NCI-H1105 (cell line): ENCODE results near the gene ANKH.
"Not testable (repeated sequence)": the region's sequence is repeated elsewhere in the genome, so short reads cannot be mapped to it uniquely, and the experiment has no call there.

ENCODE experiments used
- DNase-seq: peaks from one replicate; lab custom pipeline; 2025; lab: John Stamatoyannopoulos, UW

ANKH gene

DNA sequence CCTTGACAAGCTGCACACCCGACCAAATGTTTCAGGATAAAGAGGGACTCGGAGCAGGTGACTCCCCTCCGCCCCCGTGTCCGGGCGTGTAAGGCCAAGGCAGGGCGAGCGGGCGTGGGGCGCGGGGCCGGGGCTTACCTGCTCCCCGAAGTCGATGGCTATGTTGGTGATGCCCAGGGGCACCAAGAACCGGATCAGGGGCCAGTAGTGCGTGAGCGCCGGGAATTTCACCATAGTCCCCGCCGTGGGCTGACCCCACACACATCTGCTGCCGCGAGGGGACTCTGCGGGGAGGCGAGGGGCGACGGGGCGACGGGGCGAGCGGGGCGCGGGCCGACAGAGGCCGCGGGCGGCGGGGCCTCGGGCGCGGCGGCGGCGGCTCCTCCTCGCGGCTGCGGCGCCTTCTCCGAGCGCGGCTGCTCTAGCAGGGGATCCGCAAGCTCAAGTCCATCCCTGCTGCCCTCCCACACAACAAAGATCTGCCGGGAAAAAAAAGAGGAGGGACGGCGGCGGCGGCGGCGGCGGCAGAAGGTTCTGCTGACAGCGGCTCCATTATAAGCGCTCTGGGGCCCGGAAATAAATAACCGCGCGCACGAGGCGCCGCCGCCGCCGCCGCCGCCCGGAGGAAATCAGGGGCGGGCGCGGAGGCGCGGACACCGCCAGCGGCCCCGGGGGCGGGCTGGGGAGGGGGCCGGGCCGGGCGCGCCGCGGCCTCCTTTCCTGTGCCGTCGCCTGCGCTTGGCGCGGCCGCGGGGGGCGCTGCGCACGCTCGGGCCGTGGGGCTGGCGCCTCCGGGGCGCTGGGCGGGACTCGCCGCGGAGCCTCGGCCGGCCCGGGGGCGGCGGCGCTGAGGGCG, at the start of gene ANKH:
TSS of gene ANKH (minus strand) at position 565 of the 856 bp plus-strand sequence. CDS start at position 234, 331 bp downstream.
- DNase-seq = peak; percentile 75

DNA sequence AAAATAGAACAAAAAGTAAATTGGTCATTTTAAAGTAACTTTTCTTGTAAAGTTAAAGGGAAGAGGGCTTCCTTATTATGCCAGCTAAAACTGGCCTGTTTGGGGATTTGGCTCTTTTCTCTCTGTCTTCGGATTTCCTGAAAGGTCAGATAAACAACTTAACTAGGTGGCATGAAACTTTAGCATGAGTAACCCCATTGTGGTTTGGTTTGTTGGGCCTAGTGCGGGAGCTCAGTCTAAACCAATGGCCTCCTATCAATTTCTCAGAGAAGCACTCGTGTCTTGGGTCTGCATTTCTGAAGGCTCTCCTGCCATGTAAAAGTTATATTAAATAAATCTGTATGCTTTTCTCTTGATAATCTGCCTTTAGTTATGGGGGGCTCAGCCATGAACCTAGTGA, 48.5 kb upstream of the ANKH start:
- DNase-seq = no peak

DNA sequence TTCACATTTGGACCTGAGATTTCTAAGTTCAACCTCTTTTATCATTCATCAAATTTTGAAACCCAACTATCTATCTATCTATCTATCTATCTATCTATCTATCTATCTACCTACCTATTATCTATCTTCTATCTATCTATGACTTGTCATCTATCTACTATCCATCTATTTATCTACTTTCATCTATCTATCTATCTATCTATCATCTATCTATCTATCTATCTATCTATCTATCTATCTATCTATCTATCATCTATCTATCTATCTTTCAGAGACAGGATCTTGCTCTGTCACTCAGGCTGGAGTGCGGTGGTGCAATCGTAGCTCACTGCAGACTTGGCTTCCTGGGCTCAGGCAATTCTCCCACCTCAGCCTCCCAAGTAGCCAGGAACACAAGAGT, 47.5 kb upstream of the ANKH start:
- not testable (repeated sequence) for DNase-seq

DNA sequence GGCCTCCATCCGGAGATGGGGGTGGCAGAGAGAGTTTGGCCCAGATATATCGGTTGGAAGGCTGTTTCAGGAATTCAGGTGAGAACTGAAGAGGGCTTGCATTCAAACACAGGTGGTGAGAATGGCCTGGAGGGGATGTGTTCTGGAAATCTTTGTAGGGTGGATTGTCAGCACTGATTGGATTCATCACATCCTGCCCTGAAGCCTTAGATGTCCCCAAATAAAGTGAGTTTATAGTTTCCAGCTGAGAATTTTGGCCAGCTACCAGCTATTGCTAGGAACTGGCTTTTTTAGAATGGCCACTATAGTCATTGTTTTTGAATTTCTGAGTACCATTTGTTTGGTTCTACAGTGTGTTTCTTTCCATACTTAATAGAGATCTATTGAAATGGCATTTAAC, 46.1 kb upstream of the ANKH start:
- no peak for DNase-seq

DNA sequence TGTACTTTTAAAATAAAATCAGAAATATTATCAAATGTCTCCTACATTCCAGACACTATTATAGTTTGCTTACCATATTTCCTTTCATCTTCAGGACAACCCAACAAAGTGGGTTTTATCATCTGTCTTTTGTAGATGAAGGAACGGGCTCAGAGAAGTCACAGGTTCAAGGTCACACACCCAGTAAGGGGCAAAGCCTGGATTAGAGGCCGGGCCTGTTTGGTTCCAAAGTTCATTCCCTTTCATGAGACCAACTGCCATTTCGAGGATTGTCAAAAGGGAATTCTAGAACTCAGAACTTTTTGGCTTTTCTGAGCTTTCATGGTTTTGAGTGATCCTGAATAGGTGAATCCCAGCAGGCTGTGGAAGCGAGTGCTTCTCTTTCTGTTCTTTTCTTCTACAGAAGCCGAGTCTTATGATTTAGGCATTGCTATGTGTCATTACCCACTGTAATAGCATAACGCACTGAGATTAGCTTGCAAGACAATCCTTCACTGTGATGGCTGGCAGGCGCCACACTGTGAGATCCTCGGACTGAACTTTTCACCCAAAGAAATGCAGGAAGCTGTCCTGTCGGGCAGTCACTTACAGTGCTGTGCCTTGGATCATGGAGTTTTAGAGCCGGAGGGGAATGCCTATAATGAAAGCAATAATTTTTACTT, 43.8 kb upstream of the ANKH start:
- DNase-seq = no peak

DNA sequence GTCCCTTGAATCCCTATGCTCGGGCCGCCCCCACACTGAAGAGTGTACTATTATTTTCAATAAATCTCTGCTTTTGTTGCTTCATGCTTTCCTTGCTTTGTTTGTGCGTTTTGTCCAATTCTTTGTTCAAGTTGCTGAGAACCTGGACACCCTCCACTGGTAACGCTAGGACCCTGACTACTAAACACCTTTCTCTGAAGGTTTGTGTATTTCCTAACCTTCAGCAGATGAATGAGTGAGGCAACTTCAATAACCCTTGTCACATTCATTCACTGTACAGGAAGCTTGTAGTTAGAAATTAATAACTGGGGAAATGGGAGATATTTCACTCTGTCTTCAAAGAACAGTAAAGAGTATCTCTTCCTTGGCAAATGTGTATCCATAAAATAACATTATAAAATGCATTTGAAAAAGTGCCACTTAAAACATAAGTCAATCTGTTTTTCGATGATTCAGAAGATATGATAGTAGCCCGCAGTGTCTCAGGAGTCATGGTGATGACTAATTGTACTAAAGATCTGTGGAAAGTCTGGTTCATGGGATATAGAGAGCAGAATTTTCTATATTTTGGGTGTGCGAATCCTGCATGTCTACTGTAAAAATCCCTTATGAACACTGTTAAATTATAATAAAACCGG, 43.2 kb upstream of the ANKH start:
- no peak for DNase-seq

DNA sequence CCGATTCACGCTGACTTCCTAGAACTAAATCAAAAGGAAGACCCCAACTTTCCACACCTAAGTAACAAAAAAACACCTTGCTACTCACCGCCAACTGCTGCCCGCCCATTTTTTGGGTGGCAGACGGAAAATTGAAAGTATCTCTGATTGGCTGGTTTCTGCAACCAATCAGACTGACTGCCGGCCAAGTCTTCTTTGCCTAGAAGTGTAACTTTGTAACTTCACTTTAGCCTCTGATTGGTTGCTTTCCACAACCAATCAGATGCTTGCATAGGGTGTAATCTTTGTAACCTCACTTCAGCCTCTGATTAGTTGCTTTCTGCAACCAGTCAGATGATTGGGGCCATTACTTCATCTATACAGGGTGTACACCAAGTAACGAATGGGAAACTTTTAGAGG, 42.6 kb upstream of the ANKH start:
- DNase-seq = no peak

DNA sequence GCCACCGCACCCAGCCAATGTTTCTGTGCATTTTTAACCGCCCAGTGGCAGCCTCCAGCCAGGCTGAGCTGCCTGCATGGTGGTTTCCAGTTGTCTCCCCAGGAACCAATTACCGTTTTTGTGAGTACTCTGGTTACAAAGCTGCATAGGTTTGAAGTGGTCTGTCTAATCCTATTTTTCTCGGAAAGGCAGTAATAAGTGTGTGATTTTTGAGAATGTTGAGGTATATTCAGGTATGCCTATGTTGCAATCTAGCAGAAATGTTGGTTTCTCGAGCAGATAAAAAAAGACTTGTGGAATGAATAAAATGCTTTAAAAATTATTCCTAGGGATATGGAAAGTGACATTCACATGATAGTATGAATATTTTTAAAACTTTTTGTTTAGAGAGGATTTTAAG, 41.5 kb upstream of the ANKH start:
- no peak for DNase-seq

DNA sequence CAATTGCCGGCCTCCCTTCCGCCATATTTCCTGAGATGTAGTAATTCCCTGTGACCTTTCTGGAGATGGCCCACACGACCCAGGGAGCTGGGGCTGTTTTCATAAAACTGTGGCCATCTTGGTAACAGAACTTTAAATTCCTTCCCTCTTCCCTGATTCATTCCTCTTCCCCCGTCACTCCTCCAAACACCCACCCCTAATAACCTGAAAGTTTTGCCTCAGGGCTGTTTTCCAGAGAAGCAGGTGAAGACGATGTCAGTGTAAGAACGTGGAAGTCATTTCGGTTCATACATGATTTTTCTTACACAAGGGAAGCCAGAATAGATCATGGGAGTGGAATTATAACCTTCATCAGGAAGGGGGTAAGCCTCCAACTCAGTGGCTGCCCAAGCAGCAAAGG, 40.6 kb upstream of the ANKH start:
- DNase-seq = no peak

DNA sequence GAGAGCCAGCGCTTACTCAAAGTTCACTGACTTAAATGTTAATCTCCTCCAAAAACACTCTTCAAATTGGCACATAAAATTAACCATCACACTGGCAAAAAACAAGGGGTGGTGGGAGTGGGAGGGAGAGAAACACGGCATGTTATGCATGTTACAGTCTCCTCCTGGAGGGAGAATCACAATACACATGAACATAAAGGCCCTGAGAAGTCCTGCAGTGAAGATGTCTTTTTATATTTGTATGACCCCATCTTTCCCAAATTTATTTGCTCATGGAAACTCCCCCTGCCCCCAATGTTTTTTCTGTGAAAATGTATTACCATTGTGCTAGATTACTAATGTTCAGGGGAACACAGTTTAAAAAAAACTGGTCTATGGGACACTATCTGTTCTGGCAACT, 37.8 kb upstream of the ANKH start:
- DNase-seq = no peak

DNA sequence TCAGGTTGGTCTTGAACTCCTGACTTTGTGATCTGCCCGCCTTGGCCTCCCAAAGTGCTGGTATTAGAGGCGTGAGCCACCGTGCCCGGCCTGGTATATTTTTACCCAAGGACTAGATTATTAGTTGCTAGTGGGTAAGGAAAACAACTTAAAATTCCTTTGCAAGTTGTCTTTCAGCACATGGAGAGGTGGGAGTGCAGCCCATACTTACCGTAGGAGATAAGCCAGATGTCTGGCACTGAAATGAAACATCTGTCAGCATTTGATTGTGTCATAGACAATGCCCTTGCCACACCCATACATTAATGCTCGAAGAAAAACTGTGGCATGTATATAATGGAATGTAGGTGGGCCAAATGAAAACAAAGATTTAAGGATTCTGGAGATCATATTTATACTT, 36.6 kb upstream of the ANKH start:
- DNase-seq = no peak

DNA sequence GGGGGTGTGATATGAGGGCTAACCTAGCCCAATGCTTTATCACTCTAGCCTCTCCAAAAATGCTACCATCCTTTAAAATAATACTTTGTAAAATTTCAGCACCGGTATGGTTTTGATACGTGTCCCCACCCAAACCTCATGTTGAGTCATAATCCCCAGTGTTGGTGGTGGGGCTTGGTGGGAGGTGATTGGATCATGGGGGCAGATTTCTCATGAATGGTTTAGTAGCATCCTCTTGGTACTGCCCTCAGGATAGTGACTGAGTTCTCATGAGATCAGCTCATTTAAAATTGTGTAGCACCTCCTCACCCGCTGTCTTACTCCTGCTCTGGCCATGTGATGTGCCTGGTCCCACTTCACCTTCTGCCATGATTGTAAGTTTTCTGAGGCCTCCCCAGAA, 35.0 kb upstream of the ANKH start:
- no peak for DNase-seq

DNA sequence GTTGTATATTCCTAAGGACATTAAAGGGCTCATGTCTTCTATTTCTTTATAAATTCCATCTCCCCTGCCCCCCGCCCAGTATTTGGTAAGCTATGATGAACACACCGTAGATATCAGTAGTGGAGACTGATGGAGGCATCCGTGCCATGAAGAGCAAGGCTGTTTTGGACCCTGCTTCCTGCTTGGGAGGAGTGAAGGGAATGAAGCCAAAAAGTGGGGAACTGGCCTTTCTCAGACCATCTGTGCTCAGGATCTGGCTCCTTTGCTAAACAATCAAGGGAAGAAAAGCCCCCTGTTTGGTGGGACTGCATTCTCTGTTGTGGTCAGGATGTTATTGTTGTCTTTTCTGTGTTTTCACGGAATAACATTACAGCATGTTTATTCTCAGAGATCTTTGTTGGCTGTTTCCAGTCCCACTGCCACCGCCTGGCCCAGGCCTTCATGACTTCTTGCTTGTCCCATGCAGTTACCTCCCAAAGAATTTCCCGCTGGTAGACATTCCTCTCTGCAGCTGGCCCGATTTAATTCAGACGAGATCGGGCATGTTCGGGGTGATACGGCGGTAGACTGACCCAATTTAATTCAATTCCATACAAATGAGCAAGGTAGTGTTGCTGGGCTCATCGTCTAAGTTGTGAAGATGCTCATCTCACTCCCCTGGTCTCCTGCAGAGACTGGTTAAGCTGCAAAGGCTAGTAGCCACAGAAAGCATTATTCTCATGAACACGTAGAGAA, 31.4 kb upstream of the ANKH start:
- no peak for DNase-seq

DNA sequence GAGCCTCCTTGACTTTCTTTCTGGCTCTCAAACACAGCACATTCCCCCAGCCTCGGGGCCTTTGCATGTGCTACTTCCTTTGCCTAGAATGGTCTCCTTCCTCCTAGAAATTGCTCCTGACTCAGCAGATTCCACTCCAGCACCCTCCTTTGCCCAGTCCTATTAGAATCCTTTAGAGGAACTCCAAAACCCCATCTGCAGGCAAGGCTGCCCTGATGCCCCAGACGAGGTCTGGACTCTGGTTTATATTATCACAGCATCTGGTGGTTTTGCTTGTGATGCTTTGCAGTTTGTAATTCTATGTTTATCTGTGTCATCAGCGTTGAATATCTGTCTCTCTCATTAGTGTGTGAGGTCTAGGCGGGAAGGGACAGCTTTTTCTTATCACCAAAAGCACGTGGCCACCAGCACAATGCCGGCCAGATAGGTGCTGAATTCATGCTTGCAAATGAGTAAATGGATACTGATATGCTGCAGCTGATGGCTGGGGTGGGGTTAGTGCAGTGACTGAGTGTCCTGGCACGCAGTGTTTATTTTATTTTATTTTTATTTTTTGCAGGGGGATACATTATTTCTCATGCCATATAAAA, 30.0 kb upstream of the ANKH start:
- DNase-seq = no peak

DNA sequence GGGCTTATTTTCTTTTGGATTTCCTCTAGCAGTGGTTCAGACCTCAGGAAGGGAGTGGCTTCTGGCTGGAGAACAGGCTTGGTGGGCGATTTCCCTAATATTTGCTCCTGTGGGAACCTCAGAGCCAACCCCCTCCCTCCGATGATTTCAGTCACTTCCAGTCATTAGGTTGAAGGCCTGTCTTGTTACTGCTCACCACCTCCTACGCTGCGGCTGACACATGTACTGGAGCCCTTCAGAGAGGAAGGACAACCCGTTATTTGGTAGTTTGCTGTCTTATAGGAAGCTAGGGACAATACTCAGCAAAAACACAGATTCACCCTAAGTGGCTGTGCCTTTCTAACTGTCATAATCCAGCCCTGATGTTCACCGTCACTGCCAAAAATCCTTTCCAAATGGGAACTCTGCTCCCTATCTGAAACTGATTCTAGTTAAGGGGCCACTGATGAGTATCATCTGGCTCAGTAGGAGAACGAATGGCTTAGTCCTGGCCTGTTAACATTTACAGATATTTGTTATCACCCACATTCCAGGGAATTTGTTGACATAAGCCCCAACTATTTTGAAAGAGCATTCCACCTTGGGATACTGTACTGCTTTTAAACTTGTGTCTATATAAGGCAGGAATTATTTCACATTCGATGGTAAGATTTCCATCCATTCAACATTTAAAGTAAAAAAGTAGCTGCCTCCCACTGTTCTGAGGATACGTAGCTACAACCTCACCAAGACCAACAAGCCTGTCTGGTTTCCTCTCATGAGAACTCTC, 29.3 kb upstream of the ANKH start:
- no peak for DNase-seq

DNA sequence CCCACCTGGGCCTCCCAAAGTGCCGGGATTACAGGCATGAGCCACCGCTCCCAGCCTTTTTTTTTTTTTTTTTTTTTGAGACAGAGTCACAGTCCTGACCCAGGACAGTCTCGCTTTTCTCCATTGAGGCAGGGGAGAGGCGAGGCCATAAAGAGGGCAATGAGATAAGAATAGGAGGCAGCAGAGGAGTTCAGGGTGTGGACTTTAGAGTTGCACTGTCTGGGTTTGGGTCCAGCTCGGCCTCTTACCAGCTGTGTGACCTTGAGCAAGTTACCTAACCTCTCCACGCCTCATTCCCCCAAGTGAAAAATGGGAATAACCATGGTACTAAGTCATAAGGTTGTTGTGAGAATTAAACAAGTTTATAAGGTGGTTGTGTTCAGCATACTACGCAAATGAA, 24.6 kb upstream of the ANKH start:
- DNase-seq = no peak

DNA sequence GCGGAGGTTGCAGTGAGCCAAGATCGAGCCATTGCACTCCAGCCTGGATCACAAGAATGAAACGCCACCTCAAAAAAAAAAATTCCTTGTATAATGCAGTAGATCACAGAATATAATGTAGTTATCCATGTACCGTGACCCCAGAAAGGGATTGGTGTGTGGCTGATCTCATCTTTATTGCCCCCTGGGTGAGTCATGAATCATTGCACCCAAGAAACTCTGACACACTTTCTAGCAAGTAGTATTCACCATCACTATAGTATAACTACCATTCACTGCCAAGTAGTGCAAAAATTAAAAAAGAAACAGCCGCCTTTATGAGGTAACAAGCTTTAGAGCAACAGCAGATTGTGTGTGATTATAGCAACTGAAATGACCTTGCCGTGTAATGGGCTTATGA, 23.7 kb upstream of the ANKH start:
- DNase-seq = no peak

DNA sequence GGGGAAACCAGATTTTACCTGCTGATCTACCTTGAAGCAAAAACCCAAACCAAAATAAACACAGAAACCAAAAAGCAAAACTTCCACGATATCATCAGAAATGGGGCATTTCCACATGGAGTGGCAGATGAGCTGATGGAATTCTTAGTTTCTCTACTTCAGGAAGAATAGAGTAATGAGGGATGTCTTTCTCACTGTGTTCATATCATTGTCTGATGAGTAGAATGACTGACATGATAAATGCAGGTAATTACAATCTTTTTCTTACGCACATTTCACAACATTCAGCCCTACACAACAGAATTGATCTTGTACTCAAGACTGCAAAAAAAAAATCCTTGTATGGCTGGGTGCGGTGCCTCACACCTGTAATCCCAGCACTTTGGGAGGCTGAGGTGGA, 23.2 kb upstream of the ANKH start:
- DNase-seq = no peak

DNA sequence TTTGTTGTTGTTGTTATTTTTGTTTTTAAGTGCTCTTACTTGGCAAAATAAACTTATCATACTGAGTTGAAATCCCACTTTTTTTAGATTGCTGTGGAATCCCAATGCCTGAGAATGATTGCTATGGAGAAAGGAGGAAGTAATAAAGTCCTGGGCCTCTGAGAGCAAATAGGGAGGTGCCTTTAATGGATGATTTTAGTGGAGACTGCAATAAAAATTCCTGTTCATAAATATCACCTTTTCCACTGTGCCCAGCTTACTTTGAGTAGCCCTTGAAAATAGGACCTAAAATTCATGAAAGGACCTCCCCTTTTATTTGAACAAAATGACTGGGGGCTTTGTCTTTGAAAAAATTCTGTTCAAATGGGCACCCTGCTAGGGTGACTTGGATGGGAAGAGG, 21.8 kb upstream of the ANKH start:
- no peak for DNase-seq

DNA sequence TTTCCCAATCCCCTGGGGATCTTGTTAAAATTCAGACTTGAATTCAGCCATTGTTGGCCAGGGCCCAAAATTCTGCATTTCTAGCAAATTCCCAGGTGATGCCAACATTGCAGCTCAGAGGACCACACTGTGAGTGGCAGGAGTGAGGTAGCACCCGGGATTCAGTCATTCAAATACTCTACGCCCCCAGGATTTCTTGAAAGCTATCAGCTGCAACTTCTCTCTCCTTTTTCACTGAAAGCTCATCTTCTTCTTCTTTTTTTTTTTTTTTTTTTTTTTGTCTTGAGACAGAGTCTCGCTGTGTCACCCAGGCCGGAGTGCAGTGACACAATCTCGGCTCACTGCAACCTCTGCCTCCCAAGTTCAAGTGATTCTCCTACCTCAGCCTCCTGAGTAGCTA, 19.3 kb upstream of the ANKH start:
- no peak for DNase-seq

DNA sequence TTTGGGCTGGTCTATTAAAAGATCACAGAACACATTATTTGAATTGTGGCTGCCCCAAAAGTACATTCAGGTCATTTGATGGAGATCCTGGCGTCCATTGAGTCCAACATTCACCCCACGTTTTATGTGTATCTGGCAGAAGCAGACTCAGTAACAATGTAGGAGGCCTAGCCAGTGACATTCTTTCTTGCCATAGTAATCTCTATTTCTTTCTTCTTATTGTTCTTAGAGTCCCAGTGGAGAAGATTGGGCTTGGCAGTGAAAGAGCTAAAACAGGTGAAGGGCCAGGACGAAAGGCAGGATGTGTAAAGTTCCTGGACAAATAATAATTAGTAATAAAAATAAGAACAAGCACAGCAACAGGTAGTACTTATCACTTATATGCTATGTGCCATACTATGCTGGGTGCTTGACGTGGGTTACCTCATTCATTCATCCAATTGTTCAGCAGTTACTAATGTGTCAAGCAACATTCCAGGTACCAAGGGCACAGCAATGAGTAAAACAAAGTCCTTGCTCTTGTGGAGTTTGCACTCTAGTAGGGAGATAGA, 12.6 kb upstream of the ANKH start:
- no peak for DNase-seq
